LoVo (cell line): ENCODE data around the gene RTRAF.
A peak's percentile ranks its signal among the peaks of the same experiment; 100 is the strongest.

Source experiments
- DNase-seq: peaks from one replicate; pipeline ENCODE4 v3.0.0-alpha.2; 2016; ENCODE audit warnings: low spot score

Gene RTRAF

DNA sequence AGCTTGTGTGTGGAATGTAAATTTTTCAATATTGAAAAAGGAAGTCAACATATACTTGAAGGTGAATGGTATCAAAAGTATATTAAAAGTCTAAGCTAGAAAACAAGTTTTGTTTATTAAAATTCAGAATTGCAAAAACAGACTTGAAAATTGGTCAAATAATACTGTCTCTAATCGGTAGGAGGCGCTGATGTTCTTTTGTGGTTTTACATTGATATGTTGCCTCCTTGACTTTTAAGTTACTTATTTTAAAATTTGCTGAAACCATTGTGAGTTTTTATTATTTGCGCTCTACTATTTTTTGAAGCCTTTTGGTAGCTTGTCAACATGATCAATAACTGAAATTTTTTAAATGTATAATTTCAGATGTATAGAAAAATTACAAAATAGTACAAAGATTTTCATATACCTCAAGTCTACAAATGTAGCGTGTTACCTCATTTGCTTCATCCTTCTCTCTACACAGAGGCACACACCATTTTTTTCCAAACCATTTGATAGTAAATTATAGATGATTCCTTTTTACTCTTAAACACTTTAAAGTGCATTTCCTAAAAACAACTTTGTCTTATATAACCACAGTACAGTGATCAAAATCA lies 6.9 kb downstream of the RTRAF start:
- peak; percentile 27 for DNase-seq

DNA sequence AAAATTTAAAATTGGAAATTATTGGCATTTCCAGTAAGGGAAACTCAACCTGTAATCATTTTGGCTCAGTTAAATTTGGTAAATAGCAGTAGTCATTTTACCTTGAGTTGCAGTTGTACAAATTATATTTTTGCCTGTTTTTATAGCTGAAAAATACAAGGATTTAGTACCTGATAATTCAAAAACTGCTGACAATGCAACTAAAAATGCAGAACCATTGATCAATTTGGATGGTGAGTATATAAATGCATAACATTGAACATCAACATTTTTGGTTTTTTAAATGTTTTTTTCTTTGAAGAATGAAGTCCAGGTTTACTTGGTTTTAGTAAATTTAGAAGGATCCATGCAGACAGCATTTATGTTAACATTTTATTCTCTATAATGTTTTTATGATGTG lies 9.0 kb downstream of the RTRAF start:
- no peak for DNase-seq

DNA sequence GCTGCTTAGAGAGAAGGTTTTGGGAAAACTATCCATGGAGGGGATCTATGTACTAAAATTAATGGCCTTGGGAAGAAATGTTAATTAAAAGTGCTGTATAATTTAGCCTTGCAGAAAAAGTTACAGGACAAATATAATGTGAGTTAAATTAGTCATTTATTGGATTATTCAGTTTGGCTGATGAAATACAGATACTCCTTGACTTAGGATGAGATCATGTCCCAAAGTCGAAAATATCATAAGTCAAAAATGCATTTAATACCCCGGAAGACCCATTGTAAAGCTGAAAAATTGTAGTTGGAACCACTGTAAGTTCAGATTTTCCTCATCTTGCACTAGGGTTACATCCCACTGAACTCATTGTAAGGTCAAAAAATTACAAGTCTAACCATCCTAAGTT lies 9.7 kb downstream of the RTRAF start:
- DNase-seq, result no peak

DNA sequence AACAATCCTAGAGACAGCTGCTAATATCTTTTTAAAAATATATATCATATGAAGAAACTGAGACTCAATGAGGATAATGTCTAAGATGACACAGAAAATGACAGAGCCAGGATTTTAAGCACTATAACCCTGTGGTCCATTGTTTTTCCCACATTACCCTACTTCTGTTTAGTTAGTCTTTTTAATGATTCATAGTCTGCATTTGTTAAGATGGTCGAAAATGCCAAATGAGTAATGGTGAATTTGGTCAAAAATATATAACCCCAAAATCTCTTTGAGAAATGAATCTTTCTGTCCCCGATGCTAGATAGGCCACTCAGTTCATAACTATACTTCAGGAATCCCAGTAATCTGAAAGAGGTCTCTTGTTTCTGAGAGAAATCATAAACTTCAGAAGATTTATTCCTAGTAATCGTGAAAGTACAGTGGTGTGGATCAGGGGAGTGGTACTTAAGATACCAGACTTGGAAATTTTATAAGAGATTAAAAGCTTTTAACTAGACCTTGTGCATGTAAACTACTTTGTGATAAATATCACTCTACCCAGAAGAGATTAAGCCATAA lies 10.8 kb downstream of the RTRAF start:
- no peak for DNase-seq

DNA sequence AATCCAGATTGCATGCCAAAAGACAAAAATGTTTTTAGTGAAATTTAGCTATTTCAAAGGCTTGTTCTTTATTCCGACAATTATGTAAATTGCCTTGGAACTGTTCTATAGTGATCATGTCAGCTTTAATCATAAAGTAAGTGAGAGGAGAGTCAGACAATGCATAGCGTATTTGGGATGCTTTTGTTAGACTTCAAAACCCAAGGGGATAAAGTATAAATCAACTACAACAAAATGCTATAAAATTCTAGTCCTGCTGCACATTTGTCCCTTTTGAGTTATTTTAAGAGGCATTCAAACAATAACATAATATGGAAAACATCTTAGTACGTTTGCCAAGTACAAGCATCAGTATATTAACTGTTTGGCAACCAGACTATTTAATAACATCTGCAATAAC lies 11.3 kb downstream of the RTRAF start:
- no peak for DNase-seq

DNA sequence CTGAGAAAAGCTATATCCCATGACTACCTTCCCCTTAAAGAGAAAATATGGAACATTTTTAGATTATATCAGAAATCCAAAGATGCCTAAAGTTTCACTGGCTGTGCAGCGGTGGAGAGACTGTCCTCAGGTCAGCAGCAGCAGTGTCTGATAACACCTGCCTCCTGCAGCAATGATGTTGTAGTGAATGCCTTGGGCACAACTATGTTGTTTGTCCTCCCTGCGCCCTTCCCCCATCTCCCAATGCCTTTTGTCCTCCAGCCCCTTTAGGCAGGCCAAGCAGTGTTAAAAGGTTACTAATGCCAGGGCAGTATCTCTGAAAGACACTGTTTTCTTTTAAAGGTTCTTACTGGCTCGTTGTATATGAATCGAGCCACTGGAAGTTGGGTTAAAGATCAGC lies 13.2 kb downstream of the RTRAF start:
- DNase-seq, result no peak

DNA sequence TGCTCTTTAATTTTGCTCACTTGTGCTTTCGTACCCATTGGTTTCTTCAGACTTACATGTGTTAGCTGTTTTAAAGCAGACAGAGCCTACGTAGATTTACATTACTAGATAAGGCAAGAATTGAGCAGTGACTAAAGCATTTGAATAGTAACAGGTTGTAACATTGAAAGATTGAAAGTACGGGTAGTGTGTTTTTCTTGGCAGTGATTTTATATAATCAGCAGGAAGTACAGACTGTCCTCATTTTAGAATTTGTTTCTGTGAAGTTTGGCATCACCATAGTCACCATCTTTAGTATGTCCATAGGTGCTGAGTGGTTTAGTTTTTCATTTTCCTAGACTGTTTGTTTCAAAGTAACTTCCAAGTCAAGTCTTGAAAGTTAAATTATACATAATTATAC lies 14.0 kb downstream of the RTRAF start:
- no peak for DNase-seq

DNA sequence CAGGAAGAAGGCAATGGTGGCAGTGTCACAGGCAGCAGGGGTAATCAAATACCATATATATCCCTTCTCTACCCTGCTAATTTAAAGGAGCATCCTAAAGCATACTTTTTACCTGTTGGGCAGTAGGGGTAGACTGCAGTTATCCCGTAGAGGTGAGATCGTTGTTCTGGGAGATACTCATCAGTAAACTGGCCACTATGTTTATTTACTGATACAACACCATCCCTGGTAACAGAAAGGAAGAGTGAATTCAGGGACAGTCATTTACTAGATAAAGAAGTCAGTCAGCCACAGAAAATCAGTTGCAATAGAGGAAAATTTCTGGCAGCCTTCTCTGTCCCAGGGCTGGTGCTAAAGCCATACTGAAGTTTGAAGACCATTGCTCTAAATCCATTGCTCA lies 16.3 kb downstream of the RTRAF start:
- no peak for DNase-seq

DNA sequence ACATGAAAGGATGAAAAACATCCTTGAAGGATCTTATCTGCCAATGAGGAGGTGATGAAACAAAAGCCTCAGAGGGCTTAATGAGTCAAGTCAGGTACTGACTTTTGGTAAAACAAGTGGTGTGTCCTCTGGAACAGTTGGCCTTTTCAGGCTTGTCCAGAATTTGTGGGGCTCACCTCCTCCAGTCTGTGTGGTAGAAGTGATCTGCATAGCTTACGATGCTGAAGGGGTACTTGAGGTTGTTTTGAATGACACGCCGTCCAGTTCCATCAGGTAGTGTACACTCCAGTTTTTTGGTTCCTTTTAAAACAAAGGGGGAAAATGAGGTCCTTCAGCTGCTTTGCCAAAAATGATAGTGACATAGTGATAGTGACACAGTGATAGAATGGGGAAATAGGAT lies 17.0 kb downstream of the RTRAF start:
- DNase-seq, result no peak

DNA sequence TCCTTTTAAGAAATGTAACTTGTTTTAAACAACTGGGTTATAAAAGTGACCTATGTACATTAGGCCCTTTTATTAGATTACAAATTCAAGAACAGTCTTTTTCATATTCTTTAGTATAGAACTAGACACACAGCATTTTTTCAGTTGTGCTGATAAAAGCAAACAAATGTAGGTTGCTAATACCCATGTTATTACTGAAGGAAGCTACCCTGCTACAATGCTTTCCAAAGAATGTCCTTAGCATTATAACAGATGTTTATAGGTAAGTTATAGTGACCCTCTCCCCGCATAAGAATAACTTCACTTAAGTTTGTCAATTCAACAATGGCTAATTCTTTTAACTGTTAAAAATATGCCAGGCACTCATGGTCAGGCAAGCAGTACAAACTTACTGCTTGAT lies 17.9 kb downstream of the RTRAF start:
- DNase-seq, result no peak

DNA sequence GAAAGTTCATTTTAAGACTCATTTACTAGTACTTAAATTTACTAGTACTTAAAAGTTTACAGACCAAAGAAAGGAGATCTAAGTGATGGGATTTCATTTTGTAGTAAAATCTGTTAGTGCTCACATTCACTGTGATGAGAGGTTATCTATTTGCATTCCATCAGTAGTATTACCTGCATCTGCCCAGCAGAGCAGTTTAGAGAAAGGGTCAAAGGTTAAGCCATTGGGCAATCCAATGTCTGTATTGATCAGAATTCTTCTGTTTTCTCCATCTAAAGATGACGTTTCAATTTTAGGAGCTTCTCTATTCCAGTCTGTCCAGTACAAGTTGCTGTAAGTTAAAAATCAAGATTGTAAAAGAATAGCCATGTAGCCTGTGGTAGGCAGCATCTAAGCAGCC lies 18.3 kb downstream of the RTRAF start:
- no peak for DNase-seq

DNA sequence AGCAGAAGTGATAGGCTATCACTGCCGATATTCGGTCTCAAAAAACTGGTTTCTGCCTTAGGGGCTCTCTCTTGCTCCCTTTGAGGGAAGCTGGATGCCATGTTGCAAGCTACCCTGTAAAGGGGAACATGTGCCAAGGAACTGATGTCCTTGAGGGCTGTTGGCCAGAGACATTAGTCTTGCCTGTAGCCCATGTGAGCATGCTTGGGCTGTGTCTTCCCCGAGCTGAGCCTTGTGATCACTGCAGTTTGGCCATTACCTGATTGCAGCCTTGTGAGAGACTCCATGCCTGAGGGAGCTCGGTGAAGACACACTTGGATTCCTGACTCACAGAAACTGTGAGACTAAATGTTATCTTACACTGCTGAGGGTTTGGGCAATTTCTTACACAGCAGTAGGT lies 18.8 kb downstream of the RTRAF start:
- no peak for DNase-seq

DNA sequence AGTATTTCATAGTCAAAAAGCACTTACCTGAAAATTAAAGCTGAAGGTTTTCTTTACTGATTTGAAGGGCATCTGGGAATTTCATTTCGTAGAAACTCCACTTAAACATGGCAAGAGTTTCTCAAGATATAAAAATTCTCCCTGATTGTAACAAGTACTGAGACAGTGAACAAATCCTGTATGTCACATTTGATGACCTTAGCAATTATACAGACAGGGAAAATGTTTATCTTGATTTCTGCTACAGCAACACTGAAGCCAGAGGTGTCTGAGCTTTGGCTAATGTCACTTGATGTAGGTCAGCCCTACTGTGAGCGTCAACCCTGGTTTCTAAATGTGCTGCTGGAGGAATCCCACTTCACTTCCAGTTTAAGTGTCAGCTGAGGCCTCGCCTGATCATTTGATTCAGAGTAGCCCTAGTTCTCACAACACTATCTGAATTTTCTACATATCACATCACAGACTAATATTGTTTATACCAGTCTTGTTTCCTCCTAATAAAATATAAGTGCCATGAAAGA lies 20.9 kb downstream of the RTRAF start:
- no peak for DNase-seq

DNA sequence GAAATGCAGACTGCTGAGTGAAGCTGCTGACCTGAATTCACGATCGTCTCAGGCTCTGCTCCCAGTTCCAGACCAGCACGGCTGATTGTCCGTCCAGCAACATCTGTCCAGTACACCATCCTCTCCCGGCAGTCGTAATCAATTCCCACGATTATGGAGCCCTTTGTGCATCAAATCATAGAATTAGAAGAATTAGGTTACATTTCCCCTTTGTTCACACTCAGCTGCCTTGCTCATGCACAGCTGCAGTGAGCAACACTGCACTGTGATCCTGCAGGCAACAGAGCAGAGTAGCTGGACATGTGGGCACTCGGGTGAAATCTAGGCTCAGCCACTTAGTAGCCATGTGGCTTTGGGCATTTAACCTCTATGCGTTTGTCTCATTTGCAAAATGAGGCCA lies 22.2 kb downstream of the RTRAF start:
- no peak for DNase-seq

DNA sequence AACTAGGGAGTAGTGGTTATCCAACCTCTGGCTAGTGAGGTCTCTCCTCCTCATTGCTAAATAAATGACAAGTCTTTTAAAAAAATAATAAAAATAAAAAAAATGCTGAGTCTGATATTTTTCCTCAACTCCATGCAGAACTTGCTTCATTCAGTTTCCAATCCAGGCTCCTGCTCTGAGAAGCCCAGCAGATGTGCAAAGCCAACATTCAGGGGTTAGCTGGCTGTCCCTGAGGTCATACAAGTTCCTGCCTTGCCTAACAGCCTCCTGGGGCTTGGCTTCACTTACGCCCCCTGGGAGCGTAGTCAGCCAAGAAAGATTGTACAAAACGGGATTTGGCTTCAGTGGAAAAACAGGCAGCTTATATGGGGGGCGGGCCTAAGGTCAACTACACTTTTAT lies 23.3 kb downstream of the RTRAF start:
- DNase-seq, result no peak

DNA sequence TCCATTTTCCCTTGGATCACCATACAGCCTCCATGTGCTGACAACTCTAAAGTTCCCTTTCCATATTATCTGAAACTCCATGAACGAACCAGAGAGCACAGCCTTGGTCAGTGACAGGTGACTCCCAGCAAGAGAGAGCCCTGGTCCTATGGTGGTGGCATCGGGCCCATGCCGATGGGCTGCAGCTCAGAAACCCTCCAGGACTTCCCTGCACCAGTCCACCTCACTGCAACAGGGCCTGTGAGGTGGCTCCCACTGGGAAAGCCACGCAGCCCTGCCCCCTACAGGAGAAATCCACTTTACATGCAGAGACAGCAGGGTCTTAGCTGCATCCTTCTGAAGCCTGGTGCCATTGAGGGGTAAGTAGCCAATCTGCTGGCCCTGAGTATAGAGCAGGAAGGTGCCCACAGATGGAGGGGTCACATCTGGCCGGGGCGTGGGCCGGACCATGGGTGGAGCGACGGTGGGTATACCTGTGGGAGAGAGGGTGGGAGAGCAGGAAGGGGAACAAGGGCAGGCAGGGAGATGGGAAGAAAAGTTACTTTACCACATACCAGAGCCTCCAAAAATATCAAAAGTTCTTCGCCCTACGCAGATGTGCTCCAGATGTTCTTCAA lies 24.7 kb downstream of the RTRAF start:
- no peak for DNase-seq

DNA sequence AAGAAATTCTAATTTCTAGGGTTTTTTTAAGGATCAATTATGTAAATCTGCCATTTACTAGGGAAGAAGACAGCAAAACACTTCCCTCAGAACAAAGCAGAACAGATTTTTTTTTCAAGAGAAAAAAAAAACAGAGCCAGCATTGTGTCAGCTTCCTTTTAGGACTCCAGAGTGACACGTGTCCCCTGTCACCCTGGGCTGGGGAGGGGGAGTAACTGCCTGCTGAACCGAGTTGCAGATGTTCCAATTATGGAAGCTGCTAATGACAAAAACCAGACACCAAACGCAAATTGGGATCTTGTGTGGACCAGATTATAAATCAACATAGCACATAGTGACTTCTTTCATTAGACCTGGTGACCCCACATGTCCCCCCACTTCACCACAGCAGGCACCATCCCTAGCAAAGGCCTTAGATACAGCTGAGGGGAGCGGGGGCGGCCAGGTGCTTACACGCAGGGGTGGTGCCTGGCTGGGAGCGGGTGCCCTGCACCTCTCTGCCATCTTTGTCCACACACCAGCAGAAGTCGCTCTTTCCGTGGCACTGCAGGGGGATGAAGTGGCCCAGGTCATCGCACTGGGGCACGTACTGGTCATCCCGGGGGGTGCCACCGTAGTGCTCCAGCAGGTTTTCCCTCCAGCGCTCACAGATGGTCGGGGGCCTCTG lies 25.4 kb downstream of the RTRAF start:
- no peak for DNase-seq

DNA sequence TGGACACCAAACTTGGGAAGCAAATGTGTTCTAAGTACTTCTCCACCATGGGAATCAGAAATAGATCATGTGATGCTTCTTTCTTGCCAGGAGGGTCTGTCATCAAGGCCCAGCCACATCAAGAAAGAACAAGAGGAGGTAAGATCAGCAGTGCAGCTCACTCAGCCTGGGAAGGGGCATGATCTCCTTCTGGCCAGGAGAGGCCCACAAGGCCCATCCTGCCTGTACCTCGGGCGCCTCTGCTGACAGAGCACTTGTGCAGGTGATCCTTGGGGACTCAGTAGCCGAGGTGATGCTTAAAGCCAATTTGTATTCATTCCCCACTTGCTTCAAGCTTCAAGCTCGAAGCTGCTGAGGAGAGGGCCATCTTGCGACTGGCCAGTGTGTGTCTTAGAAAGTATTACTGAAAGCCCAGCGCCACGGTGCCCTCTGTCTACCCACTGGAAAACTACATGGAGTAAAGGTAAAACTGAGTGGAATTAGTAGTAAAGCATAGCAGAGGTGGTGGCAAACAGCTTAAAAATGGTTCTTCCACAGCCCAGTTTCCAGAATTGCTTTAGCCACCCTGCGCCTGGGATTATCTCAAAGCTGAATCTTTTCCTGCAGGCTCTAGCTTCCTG lies 26.2 kb downstream of the RTRAF start:
- DNase-seq, result peak; percentile 5

DNA sequence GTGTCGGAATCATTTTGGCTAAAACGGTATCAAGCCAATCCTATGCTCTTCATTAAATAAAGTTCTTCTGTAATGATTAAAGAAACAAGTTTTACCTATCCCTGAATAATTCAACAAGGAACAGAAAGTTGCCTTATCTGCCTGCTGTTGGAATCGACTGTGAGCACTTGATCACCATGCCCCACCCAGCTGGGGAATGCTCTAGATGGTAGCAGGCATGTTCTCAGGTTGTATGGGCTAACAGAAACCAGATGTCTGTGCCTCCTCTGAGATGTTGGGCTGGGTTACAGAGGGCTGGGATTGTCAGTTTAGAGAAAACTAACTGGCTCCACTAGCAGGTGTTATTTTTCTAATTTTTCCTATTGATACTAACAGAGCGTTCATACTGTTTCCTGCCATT lies 28.9 kb downstream of the RTRAF start:
- peak; percentile 51 for DNase-seq

DNA sequence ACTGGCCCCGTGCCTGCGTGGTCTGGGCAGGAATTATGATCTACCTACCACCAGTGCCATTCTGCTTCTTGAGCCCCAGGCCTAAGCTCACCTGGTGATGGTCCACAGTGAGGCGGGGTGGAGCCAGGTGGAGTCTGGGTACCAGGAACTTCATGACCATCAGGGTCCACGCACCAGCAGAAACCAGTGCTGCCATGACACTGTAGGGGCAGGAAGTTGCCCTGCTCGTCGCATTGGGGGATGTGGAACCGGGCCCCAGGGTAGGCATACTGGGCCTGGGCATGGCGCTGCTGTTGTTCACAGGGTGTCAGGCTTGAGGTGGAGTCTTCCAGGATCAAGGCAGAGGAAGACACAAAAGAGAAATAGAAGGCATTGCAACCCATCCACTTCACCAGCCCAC lies 29.6 kb downstream of the RTRAF start:
- no peak for DNase-seq

DNA sequence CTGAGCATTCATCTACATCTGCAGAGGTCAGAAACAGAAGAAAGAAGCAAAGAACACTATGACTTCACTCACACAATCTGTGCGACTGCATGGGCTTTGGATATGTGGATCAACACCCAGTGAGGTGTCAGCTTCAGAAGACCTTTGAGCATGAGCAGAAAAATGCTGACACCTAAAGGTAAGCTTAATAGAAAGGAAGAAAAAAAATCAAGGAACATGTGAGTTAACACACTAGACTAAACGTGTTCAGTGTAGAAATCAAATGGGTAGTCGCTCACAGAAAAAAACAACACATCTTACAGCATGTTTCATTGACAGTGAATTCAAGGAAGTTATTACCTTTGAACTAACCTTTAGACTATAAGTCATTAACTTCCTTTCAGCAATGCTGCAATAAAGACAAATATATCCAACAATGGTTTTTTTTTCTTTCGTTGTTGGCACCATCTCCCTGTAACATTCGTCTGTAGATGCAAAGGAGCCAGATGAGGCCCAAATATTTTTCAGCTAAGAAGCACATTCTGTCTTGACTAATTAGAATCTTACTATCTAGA lies 30.9 kb downstream of the RTRAF start:
- DNase-seq, result peak; percentile 52

DNA sequence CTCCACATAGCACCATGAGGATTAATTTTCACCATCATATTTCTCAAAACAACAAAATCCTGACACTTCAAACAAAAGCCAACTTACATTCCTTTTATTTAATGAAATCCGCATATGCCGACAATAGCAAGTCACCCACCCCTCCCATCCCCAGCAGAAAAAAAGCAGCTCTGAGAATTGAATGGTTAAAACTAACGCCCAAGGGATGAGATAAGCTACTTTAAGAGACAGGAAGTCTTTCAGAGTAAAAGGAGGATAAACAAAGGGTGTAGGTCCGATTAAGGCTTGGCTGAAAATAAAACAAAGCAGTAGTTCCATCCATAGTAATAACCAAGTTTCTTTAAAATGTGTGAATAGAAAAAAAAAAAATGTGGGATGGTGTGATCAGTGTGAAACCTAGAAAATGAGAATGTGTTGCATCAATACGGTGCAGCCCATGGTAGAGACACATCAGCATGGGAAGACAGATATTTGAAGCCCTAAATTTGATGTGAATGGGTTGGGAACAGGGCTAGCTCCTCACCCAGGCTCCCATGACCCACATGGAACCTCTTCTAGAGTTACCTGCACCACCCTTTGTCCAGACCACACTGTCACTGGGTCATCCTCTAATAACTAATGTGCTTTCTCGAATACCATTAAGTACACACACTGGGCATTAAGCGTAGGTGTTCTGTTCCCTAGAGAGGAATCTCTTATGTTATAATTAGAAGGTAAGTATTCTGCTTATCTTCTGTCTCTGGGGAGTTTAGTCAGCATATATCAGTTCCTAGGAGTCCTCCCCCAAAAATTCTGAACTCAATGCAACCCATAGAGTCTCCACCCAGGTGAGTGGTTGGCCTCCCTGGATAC lies 31.7 kb downstream of the RTRAF start:
- no peak for DNase-seq
